HL-60 (cell line): ENCODE measurements around the gene SPPL2C.

ENCODE experiments used
- DNase-seq, 2 experiments: peaks; one replicate each; pipeline ENCODE4 v3.0.0-alpha.2; 2010 to 2020; ENCODE audit warnings: low read depth in 1 of 2, low spot score in 1 of 2
- H3K27ac ChIP-seq: fragments of 250-450 bp; sonication (Bioruptor Pico); replicated peaks from 2 replicates; pipeline ENCODE4 v1.5.1; 2020; ENCODE audit warnings: mild to moderate bottlenecking, moderate library complexity
- H3K27me3 ChIP-seq: fragments of 250-450 bp; sonication (Bioruptor Pico); 2 replicates; pipeline ENCODE4 v1.5.1; 2021; ENCODE audit warnings: mild to moderate bottlenecking, moderate library complexity; ENCODE audit not compliant: insufficient read depth, poor library complexity, severe bottlenecking
- H3K4me3 ChIP-seq: replicated peaks from 2 replicates; pipeline ENCODE4 v1.5.1; 2011; ENCODE audit warnings: mild to moderate bottlenecking, control low read depth, low read length; ENCODE audit not compliant: insufficient read depth
- CTCF ChIP-seq: IDR thresholded peaks from one replicate; pipeline ENCODE4 v1.5.1; 2011; ENCODE audit warnings: low read length, control low read depth, inconsistent platforms; ENCODE audit not compliant: insufficient read depth
- GABPA ChIP-seq: IDR thresholded peaks from 2 replicates; pipeline ENCODE4 v1.6.1; 2012; ENCODE audit warnings: low read depth
- POLR2AphosphoS5 ChIP-seq: IDR thresholded peaks from 2 replicates; pipeline ENCODE4 v1.6.1; 2012; ENCODE audit warnings: low read depth
- REST ChIP-seq: IDR thresholded peaks from 2 replicates; pipeline ENCODE4 v1.6.1; 2012; ENCODE audit warnings: low read depth; ENCODE audit not compliant: insufficient replicate concordance
- SPI1 ChIP-seq: IDR thresholded peaks from 2 replicates; pipeline ENCODE4 v1.6.1; 2012; ENCODE audit warnings: low read depth, mild to moderate bottlenecking, borderline replicate concordance

SPPL2C gene

GRCh38 chr17:45848868-45849535 is 4.3 kb downstream of the SPPL2C start:
- Histone ChIP-seq H3K27me3 (peaks cover 4% of the 10 kb centered on the region), H3K4me3 (no peak overlapping the region), H3K27ac (no peak overlapping the region)
- no peak for DNase-seq
- TF ChIP-seq GABPA (no peak), REST (no peak), CTCF (no peak), SPI1 (no peak), POLR2AphosphoS5 (no peak)

- peaks cover 4% of the 10 kb centered on the region for H3K27me3 ChIP-seq
- H3K4me3 ChIP-seq: no peak overlapping the region
- TF ChIP-seq CTCF: no peak
- no peak for TF ChIP-seq REST
- no peak for DNase-seq
- no peak overlapping the region for H3K27ac ChIP-seq
Measured at GRCh38 chr17:45849536-45849990, 4.9 kb downstream of the SPPL2C start.

- no peak overlapping the region for H3K4me3 ChIP-seq
- no peak overlapping the region for H3K27ac ChIP-seq
- TF ChIP-seq REST (no peak), GABPA (no peak), POLR2AphosphoS5 (no peak), CTCF (no peak)
- DNase-seq: no peak
- peaks cover 4% of the 10 kb centered on the region for H3K27me3 ChIP-seq
Measured at GRCh38 chr17:45850011-45850410, 5.3 kb downstream of the SPPL2C start.
